HG03280 (cell line): ENCODE data around the gene SEPTIN1.
A peak's percentile ranks its signal among the peaks of the same experiment; 100 is the strongest.

Experiments
- ATAC-seq: cut with Tn5 transposase; IDR thresholded peaks from one replicate; pipeline ENCODE4 v1.9.1; 2021; ENCODE audit warnings: mild to moderate bottlenecking, moderate library complexity; ENCODE audit not compliant: unreplicated experiment

The SEPTIN1 gene

DNA sequence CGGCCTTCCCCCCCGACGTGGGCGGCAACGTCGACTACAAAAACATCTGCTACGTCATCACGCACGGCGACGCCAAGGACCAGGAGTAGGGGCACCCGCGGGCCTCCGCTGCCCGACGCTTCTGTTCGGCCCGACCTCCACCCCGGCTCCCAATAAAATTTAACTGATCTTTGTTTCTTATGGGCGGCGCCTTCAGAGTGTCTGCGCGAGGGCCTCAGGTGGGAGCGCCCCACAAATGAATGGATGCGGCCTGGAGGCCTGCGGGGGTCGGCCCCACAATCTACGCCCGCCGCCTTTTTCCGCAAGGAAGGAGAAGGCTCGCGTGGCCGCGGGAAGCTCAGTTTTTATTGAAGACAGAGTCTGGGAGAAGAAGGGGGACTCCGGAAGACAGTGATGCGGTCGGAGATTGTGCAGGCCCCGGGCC is 4.5 kb downstream of the SEPTIN1 start:
- ATAC-seq: peak; percentile 36

DNA sequence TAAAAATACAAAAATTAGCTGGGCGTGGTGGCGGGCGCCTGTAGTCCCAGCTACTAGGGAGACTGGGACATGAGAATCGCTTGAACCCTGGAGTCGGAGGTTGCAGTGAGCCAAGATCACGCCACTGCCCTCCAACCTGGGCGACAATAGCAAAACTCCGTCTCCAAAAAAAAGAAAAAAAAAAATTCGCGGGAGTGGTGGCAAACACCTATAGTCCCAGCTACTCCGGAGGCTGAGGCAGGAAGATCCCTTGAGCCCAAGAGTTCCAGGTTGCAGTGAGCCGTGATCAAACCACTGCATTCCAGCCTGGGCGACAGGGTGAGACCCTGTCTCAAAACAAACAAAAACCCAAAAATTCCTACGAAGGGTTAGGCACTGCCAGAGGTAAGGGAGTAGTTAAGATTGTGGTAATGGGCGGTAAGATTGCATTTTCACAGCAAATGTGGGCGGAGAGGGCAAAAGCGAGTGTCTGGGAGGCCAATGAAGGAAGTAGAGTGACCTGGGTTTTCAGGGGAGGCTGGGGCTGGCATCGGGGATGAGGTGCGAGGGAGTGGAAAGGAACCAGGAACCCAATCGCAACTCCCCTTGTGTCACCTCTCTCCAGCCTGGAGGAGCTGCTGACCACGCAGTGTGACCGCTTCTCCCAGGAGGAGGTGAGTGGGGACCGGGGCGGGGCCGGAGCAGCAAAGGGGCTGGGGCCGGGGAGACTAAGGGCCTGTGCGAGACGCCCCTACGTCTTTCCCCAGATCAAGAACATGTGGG is 5.1 kb downstream of the SEPTIN1 start:
- no peak for ATAC-seq

DNA sequence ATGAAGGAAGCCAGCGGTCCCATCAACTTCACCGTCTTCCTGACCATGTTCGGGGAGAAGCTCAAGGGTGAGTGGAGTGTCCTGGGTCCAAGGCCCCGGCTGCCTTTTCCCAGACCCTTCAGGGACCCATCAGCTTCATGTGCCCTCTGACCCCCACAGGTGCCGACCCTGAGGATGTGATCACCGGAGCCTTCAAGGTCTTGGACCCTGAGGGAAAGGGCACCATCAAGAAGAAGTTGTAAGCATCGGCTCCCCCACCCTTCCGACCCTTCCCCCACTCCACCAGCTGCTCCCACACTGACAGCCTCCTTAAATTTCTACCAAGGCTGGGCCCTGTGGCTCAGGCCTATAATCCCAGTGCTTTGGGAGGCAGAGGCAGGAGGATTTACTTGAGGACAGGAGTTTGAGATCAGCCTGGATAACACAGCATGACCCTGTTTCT is 5.9 kb downstream of the SEPTIN1 start:
- ATAC-seq: no peak

DNA sequence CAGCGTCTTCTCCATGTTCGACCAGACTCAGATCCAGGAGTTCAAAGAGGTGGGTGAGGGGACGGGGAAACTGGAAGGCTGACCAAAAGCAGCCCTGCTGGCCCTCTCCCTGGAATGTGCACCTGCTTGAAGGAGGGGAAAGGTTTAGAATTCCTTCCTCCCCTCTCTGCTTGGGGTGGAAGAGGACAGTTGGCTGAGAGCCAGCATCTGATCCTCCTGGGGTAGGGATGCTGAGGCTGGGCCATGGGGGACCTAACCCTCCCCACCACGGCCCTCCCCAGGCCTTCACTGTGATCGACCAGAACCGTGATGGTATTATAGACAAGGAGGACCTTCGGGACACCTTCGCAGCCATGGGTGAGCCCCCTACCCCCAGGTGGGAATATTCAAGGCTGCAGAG is 6.5 kb downstream of the SEPTIN1 start:
- no peak for ATAC-seq

DNA sequence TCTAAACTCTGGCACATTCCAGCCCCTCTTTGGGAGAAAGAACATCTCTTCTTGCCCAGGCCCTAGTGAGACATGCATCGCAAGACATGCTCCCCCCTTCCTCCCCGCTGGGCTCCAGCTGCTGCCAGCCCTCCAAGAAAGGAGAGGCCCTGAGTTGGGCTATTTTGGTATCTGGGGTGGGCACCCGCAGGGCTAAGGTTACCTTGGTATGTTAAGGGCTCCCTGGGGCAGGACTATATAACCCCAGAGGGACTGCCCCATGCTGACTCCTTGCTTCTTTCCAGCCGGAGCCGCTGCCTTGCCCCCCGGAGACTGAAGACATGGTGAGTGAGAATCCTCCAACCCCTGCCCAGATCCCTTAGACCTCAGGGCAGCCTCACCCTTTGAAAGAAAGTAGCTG is 7.8 kb downstream of the SEPTIN1 start, which contains the start of gene MYL11:
TSS of gene MYL11 (plus strand) at position 265 of the 400 bp plus-strand sequence. CDS start at position 321, 56 bp downstream.
- no peak for ATAC-seq

DNA sequence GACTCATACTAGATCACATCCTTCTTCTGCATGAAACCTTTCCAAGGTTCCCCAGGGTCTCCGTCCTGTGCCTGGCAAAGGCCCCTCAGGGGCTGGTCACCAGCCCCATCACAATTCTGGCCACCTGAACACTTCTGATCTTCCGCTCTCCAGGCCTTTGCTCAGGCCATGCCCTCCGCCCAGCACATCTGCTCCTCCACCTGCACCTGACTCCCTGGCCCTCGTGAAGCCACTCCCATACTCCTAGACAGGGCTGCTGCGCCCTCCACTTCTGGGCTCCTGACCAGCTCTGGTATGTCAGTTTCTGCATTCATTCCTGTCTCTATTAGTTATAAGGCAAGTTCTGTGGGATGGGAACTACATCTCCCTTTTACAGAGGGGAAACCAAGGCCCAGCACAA is 9.6 kb downstream of the SEPTIN1 start:
- no peak for ATAC-seq

DNA sequence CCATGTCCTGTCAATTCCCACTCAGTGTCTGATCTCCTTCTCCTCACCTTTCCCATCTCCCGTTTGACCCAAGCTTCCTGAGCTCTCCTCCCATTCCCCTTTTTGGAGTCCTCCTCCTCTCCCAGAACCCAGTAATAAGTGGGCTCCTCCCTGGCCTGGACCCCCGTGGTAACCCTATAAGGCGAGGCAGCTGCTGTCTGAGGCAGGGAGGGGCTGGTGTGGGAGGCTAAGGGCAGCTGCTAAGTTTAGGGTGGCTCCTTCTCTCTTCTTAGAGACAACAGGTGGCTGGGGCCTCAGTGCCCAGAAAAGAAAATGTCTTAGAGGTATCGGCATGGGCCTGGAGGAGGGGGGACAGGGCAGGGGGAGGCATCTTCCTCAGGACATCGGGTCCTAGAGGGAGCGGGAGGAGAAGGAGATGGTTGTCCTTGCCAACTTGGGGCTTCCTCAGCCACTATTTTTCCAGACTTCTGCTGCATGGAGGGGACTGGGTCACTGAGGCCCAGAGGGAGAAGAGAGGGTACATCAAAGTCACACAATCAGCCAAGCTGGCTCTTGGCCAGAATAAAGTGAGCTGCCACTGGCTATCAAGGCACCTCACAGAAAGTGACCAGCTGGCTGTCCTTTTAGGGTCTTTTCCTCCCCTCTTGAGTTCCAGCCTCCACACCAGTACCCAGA is 10.2 kb downstream of the SEPTIN1 start:
- no peak for ATAC-seq

DNA sequence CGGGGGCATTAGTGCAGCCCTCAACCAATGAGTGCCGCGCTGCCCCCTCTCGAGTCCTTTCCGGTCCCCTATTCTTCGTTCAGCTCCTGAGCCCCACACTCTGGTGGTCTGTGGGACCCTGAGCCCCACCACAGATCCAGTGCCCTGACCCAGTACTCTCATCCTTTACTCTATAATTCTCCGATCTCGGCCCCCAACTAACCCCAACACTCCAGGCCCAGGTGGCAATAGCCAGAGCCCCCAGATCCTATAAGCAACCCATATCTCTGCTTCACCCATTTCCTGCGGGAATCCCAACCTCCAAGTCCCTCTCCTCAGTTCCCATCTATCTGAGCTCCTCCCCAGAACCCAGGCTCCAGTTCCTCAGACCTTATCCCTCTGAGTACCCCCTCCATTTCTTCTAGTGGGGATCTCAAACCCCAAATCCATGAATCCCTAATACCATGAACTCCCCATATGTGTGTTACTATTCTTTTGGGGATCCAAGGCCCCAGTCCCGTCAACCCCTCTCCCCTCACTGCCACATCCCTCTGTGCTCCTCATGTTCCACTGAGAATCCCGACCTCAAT is 11.0 kb downstream of the SEPTIN1 start:
- no peak for ATAC-seq

DNA sequence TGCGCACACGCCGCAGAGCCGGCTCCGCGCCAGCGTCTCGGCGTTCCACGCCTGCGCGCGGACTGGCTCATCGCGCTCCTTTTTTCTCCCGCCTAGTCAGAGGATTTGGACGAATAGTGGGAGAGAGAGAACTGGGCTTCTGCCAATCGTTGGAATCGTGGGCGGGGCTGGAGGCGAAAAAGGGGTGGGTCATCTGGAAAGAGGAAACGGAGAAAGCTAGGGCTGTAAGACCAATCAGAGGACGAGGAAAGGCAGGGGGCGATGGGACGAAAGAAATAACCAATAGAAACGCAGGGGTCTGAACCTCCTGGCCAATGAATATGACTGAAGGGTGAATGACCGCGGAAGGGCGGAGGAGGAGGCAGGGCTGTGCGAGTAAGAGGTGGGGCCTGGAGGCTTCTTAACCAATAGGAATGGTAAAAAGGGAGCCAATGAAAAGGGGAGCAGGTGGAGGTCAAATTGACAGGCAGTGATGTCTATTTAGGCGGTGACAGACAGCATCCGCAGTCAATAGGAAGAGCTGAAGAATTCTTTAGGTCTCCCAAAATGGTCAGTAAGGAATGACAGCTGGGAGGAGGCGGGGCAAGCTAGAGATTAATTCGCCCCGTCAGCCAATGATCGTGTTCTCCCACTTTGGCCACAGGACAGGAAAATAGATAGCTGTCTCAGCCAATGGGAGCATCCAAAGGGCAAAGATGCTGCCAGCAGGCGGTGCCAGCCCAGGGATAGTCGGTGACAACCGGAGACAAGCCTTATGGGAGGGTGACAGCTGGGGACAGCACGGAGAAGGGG is 11.7 kb downstream of the SEPTIN1 start, which contains the start of gene TBC1D10B:
TSS of gene TBC1D10B (minus strand) at position 39 of the 792 bp plus-strand sequence. CDS start 311 bp downstream, outside the sequence.
- ATAC-seq: peak; percentile 80

DNA sequence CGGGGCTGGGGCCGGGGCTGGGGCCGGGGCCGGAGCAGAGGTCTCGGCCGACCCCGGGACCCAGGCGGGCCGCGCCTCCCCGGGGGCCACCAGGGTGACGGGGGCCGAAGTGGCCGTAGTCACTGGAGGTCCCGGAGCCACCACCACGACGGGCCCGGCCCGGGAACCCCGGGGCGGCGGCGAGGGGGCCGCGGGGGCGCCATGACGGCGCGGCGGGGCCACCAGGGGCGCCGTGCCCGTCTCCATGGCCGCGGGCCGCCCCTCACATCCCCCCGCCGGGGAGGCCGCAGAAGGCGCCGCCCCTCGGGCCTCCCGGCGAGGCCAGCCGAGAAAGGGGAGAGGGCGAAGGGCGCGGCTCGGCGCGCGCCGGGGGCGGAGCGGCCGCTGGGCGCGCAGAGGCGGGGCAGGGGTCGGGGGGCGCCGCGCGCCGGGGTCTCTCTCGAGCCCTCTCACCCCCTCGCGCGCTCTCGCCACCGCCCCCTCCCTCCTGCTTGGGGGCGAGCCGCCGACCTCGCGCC is 12.4 kb downstream of the SEPTIN1 start:
- ATAC-seq: no peak

DNA sequence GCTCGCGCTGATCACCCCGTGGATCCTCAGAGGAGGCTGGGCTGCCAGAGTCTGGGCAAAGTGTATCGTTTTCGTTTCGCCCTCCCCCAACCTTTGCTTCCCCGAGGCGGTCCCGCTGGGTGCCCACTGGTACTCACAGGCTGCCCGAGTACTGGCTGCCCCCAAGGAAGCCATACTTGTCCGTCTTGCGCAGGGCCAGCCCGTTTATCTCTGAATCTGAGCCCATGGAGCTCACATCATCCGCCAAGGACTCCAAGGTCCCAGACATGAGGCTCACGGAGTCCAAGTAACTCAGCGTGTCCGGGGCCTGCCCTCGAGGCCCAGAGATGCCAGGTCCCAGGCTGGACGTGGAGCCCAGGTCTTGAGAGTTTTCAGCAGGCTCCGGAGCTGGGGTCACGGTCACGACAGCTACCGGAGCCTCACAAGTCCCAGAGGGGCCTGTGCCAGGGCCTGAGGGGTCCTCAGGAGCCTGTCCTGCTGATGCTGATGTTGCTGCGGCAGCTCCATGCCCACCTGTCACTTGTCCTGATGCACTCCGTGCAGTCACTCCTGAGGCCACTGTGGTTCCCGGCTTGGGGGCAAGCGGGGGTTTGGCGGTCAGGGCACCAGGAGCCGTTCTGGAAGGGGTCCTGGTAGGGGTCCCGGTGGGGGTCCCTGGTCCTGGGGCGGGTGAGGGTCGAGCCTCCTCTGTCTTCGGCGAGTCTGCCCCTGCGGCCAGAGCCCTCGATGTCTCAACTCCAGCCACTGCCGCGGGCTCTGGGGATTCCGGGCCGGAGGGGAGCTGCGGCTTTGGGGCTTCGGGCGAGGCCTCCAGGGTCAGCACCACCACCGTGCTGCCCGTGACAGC is 13.0 kb downstream of the SEPTIN1 start:
- ATAC-seq: no peak

DNA sequence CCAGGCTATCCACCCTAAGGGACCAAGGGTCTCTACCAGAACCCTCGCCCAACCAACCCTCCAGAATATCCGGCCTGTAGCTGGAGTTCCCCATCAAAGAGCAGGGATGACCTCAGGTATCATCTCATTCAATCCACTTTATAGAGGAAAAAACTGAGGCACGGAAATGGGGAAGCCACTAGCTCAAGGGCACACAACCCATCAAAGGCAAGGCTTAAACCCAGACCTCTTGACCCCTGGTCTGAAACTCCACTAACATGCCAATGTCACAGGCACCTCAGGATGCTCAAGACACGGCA is 13.6 kb downstream of the SEPTIN1 start:
- no peak for ATAC-seq

DNA sequence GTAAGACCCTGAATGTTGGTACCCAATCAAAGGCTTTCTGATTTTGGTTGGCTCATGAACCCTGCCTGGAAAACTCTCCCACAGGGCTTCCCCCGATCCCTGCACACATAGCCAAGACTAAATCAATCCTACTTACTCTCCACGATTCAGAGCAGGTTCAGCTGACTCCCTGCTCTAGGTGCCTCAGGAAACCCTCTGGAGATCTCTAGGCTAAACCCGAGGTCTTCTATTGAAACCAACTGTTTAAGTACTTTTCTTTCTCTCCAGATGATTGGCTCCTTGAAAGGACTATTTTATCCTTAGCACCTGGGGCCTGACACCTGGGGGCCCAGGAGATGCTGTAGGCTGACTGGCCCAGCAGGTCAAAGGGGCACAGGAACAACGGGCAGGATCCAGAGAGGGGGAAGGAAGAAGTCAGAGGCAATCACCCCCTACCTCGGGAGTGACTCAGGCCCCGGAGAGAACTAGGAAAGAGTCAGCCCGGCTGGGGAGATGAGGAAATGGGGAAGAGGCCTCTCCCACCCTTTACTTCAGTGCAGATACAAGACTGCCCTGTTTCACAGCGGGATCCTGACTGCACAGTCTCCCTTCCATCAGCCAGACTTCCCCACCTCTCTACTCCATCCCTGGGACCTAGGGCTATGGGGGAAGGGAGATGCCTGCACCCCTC is 14.1 kb downstream of the SEPTIN1 start:
- no peak for ATAC-seq

DNA sequence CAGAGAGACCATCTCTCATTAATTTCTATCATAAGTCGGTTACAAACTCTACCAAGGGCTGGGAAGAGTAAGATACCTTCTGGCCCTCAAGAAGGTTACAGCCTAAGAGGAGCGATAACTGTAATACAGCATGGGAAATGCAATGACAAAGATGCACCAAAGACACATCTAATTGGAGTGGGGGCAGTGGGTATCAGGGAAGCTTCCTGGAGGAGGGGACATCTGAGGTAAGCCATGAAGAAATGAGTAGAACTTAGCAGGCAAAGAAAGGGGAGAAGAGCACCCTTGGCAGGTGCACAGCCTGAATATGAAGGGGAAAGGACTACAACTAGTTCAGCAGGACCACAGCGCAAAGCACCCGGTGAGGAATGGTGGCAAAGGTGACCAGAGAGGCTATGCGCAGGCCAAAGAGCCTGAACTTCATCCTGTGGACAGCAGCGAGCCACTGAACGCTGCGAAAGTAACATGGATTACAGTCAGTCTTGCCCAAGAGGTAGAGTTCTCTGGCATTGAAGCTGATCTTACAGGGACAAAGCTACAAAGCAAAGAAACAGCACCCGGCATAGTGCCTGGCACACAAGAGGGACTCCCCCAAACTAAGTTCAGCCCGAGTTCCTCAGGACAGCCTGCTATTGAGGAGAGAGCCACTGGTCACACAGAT is 14.9 kb downstream of the SEPTIN1 start:
- ATAC-seq: no peak

DNA sequence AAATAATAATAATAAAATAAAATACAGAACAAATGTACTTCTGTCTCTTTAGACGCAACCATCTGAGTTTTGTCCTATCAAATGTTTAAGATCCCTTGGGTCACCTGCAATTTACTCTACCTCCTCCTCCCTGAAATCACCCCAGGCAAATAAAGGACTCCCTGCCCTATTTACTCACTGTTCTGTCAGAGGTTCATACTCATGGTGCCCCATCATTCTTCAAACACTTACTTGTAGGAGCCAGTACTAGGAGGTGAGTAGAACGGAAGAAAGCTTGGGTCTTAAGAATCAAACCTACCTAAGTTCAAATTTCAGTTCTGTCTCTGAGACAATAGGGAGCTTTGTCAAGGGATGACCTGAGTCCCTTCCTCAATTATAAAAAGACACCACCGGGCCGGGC is 15.8 kb downstream of the SEPTIN1 start:
- ATAC-seq: no peak

DNA sequence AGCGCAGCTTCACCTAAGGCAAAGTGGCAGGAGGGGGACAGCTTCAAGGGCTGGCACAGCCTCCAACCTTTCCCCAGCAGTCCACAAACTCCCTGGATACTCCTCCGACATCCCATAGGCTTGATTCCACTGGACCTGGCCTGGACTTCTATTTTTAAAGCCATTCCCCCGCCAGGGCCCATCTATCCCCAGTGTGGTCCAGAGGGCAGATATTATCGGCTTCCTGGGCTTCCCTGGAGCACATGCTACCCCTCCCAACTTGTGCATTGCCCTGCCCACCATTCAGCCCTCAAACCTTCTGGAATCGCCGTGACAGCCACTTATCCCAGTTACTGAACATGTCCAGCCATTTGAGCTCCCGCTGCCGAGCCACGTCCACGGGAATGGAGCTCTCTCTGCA is 17.2 kb downstream of the SEPTIN1 start:
- no peak for ATAC-seq

DNA sequence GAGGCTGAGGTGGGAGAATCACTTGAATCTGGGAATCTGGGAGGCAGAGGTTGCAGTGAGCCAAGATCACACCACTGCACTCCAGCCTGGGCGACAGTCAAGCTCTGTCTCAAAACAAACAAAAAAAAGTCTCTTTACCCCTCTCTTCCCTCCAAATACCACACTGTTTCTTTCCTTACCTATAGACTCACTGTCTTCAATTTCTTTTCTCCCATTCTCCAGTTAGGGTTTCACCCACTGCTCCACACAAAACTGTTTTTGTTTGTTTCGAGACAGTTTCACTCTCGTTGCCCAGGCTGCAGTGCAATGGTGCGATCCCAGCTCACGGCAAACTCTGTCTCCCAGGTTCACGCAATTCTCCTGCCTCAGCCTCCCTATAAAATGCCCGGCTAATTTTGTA is 21.2 kb downstream of the SEPTIN1 start:
- ATAC-seq: no peak

DNA sequence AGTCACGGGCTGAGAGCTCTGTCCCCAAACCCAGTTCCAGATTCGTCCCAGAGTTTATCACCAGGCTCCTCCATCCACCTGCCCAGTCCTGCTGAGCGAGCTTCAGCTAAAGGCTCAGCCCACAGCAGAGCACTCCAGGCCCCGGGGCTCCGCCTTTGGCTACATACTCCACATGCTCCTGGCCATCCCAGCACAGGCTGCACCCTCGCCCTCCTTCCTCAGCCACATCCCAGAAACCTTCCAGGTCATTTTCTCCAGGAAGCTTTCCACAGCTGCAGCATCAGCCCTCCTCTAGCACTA is 22.5 kb downstream of the SEPTIN1 start:
- ATAC-seq: no peak
